Activated CD8-positive, alpha-beta memory T cell treated with anti-CD3 and anti-CD28 coated beads, Interleukin-2, amount 10 ng/mL, durations not matched to agents 7 days and 5 days (primary cell): Measurements from ENCODE around the gene ATP11A. TPM values are rescaled to one million over a fixed set of nuclear protein-coding genes. Genes with fewer than 3 reads are reported as not detected.

Experiments
- ATAC-seq: fragments of 150-1000 bp; cut with Tn5 transposase; one replicate; pipeline ENCODE4 v1.10.0; 2021; ENCODE audit warnings: moderate library complexity
- CTCF ChIA-PET: fragments of 350-600 bp; sonication (Branson Sonifier 250); formaldehyde crosslinking; loops from one replicate; lab custom pipeline; 2021; ENCODE audit warnings: antibody characterized with exemption; lab: Charles Lee
- DNase-seq: peaks from one replicate; pipeline ENCODE4 v3.0.0-alpha.2; 2020
- H3K27ac Mint-ChIP-seq: one replicate; pipeline ENCODE4 v1.8.0; 2021; ENCODE audit warnings: mild to moderate bottlenecking, mixed read lengths
- H3K27me3 Mint-ChIP-seq: one replicate; pipeline ENCODE4 v1.8.0; 2021; ENCODE audit warnings: mixed read lengths
- H3K36me3 Mint-ChIP-seq: one replicate; pipeline ENCODE4 v1.8.0; 2021; ENCODE audit warnings: mild to moderate bottlenecking, mixed read lengths
- H3K4me1 Mint-ChIP-seq: one replicate; pipeline ENCODE4 v1.8.0; 2021; ENCODE audit warnings: mixed read lengths
- H3K4me3 Mint-ChIP-seq: one replicate; pipeline ENCODE4 v1.8.0; 2021; ENCODE audit warnings: mild to moderate bottlenecking, moderate library complexity, mixed read lengths
- H3K9me3 Mint-ChIP-seq: one replicate; pipeline ENCODE4 v1.8.0; 2022; ENCODE audit warnings: low read depth, mixed read lengths
- total RNA-seq, 2 experiments: library from RNA; stranded (reverse); gene quantifications; one replicate each; pipeline ENCODE4 v1.2.3, GENCODE V29; 2021

ATP11A gene
- total RNA-seq, 2 experiments from 2014 or later: 40.0 to 43.5 TPM

- DNase-seq: no peak
- Mint-ChIP-seq H3K9me3 (no peaks in the 10 kb centered on the region), H3K4me3 (no peak overlapping the region), H3K27me3 (peaks cover 3% of the 10 kb centered on the region), H3K36me3 (no peaks in the 10 kb centered on the region), H3K4me1 (no peaks in the 10 kb centered on the region), H3K27ac (no peak overlapping the region)
- no peak for ATAC-seq
- CTCF ChIA-PET: no interaction called here
Observed at GRCh38 chr13:112903071-112903577, 213.3 kb downstream of the ATP11A start.

- Mint-ChIP-seq H3K27ac (no peak overlapping the region), H3K36me3 (no peaks in the 10 kb centered on the region), H3K4me1 (no peaks in the 10 kb centered on the region), H3K27me3 (peaks cover 3% of the 10 kb centered on the region), H3K9me3 (no peaks in the 10 kb centered on the region), H3K4me3 (no peak overlapping the region)
- no peak for ATAC-seq
- CTCF ChIA-PET: no interaction called here
- DNase-seq: no peak
Observed at GRCh38 chr13:112903606-112904195, 213.9 kb downstream of the ATP11A start.

DNA sequence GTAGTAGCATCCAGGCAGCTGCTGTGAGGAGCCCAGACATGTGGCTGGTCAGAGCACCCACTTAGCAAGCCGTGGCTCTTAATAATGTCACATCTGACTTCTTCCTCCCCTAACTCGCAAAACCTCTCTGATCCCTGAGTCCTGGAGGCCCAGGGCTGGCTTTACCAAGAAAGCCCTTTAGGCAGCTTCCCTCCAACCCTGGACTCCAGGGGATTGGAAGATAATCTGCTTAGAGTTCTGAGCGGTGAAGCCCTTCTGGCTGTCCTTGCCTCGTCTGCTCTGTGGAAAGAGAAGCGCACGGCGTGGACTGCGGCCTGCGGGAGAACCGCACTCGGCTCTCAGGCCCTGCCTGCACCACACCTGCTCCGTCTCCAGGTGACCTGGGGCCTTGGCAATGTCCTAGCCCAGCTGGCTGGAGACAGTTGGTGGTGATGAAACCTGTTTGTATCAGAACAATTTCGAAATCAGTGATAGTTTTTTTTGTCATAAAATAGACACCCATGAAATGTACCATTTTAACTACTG is 214.7 kb downstream of the ATP11A start:
- DNase-seq (no peak), ATAC-seq (no peak)
- Mint-ChIP-seq H3K4me3 (no peak overlapping the region), H3K27me3 (peaks cover 3% of the 10 kb centered on the region), H3K4me1 (no peaks in the 10 kb centered on the region), H3K27ac (no peak overlapping the region), H3K9me3 (no peaks in the 10 kb centered on the region), H3K36me3 (no peaks in the 10 kb centered on the region)
- CTCF ChIA-PET: no interaction called here

DNA sequence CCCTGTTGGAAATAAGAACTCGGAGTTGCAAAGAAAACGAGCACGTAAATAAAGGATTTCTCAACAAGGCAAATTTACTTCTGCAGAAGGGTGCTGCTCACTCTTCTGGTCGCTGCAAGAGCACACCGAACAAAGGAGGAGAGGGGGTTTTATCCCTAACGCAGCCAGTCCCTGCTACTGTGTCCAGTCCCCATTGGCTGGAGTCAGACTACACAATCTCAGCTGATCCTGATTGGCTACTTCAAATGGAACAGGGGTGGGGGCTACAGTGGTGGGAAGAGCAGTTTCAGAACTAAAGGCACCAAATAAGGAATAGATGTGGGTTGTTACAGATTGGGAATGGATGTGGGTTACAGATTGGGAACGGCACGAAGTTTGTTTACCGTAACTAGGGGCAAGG is 215.2 kb downstream of the ATP11A start:
- H3K27me3 Mint-ChIP-seq: no peaks in the 10 kb centered on the region
- CTCF ChIA-PET: no interaction called here
- H3K4me3 Mint-ChIP-seq: no peak overlapping the region
- DNase-seq: no peak
- H3K27ac Mint-ChIP-seq: no peak overlapping the region
- no peaks in the 10 kb centered on the region for H3K4me1 Mint-ChIP-seq
- H3K9me3 Mint-ChIP-seq: no peaks in the 10 kb centered on the region
- ATAC-seq: no peak
- no peaks in the 10 kb centered on the region for H3K36me3 Mint-ChIP-seq

GRCh38 chr13:112905619-112905989 is 215.8 kb downstream of the ATP11A start:
- Mint-ChIP-seq H3K9me3 (no peaks in the 10 kb centered on the region), H3K4me3 (no peak overlapping the region), H3K36me3 (no peaks in the 10 kb centered on the region), H3K27me3 (no peaks in the 10 kb centered on the region), H3K27ac (no peak overlapping the region), H3K4me1 (no peaks in the 10 kb centered on the region)
- no peak for DNase-seq
- CTCF ChIA-PET: no interaction called here
- no peak for ATAC-seq

DNA sequence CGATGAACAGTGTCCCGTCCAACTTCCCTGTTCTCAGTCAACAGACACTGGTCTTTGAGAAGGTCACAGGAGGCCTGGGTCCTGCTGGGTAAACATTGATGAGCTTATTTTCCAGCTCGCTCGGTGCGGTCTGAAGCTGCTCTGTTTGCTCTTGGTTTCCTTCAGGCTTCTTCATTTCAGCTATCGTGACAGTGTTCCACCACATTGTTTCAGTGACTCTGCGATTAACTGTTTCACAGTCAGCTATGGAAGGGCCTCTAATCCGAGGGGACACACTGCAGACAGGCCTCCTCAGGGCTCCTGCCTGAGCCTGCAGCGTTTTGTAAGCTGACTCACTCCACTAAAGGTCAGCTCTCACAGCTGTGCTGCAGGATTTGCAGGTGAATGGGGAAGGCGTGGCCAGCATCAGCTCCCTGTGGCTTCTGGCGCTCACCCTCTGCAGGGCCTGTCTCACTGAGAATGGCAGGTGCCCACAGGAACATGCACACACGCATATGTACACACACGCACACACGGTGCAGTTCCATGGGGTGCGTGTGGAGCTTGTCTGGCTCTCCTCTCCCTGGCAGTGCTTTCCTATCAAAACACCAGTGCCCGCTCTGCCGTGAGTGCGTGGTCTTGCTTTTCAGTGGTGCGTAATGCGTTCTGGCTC is 216.3 kb downstream of the ATP11A start:
- Mint-ChIP-seq H3K27ac (no peak overlapping the region), H3K9me3 (no peaks in the 10 kb centered on the region), H3K4me1 (no peaks in the 10 kb centered on the region), H3K4me3 (no peak overlapping the region), H3K27me3 (no peaks in the 10 kb centered on the region), H3K36me3 (no peaks in the 10 kb centered on the region)
- no peak for ATAC-seq
- DNase-seq: no peak
- CTCF ChIA-PET: no interaction called here

- no peak for DNase-seq
- H3K9me3 Mint-ChIP-seq: no peaks in the 10 kb centered on the region
- CTCF ChIA-PET: no interaction called here
- H3K27me3 Mint-ChIP-seq: no peaks in the 10 kb centered on the region
- ATAC-seq: no peak
- no peaks in the 10 kb centered on the region for H3K36me3 Mint-ChIP-seq
- H3K4me3 Mint-ChIP-seq: no peak overlapping the region
- H3K4me1 Mint-ChIP-seq: no peaks in the 10 kb centered on the region
- H3K27ac Mint-ChIP-seq: no peak overlapping the region
Observed at GRCh38 chr13:112907286-112907685, 217.4 kb downstream of the ATP11A start.

GRCh38 chr13:112907871-112908331 is 218.1 kb downstream of the ATP11A start:
- no peak for ATAC-seq
- no peak for DNase-seq
- H3K27me3 Mint-ChIP-seq: no peaks in the 10 kb centered on the region
- H3K4me1 Mint-ChIP-seq: no peaks in the 10 kb centered on the region
- H3K27ac Mint-ChIP-seq: no peak overlapping the region
- no peaks in the 10 kb centered on the region for H3K36me3 Mint-ChIP-seq
- CTCF ChIA-PET: no interaction called here
- no peak overlapping the region for H3K4me3 Mint-ChIP-seq
- no peaks in the 10 kb centered on the region for H3K9me3 Mint-ChIP-seq

DNA sequence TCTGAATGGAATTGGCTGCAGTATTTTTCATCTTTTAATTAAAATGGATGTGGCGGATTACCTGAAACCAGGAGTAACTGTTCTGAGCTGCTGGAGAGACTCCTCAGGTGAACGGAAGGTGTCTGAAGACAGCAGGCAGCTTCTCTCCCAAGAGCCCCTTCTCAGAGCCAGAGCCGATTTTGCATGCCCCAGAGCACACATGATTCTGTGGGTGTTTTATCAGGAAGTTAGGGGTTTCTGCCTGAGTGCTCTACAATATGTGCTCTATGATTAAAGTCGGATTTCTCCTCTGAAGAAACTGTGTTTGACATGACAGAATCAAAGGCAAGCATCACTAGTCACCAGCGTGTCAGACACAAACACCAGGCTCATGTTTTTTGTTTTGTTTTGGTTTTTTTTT is 218.5 kb downstream of the ATP11A start:
- CTCF ChIA-PET: no interaction called here
- no peak overlapping the region for H3K4me3 Mint-ChIP-seq
- ATAC-seq (no peak), DNase-seq (no peak)
- H3K27me3 Mint-ChIP-seq: no peaks in the 10 kb centered on the region
- H3K4me1 Mint-ChIP-seq: no peaks in the 10 kb centered on the region
- no peak overlapping the region for H3K27ac Mint-ChIP-seq
- no peaks in the 10 kb centered on the region for H3K36me3 Mint-ChIP-seq
- H3K9me3 Mint-ChIP-seq: no peaks in the 10 kb centered on the region

- Mint-ChIP-seq H3K9me3 (no peaks in the 10 kb centered on the region), H3K4me1 (no peaks in the 10 kb centered on the region), H3K36me3 (no peaks in the 10 kb centered on the region), H3K27me3 (no peaks in the 10 kb centered on the region), H3K27ac (no peak overlapping the region), H3K4me3 (no peak overlapping the region)
- DNase-seq (no peak), ATAC-seq (no peak)
- CTCF ChIA-PET: no interaction called here
Observed at GRCh38 chr13:112910016-112910415, 220.2 kb downstream of the ATP11A start.

DNA sequence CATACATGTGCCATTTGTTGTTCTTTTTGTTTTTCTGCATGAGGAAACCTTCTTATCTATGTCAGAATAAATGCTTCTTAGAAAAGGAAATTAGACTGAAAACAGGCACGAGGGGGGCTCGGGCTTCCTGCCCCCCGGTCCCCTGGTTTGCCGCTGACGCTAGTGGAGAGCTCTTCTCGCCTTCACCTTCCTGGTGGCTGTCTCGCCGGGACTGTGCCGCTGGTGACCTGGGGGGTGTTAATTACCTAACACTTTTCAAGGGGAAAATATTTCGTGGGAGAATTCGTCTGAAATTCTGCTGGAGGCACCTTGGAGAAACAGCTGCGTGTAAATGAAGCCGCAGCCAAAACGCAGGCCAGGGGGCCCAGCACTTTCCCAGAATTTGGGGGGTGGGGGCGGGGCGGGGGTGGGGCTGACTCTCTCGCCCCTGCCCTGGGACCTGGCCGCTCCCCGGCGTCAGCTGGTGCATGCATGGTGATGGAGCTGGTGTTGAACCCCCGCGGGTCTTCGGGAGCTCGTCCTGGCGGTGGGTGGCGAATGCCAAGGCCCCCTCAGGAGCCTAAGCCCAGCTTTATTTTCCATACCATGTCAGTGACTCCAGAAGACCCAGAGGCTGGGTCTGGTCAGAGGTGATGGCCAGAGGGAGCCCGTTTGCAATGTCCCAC is 220.9 kb downstream of the ATP11A start:
- Mint-ChIP-seq H3K27me3 (no peaks in the 10 kb centered on the region), H3K4me1 (no peaks in the 10 kb centered on the region), H3K4me3 (no peak overlapping the region), H3K27ac (no peak overlapping the region), H3K9me3 (no peaks in the 10 kb centered on the region), H3K36me3 (no peaks in the 10 kb centered on the region)
- DNase-seq (no peak), ATAC-seq (no peak)
- CTCF ChIA-PET: no interaction called here

GRCh38 chr13:112911285-112911701 is 221.5 kb downstream of the ATP11A start:
- CTCF ChIA-PET: no interaction called here
- no peak overlapping the region for H3K4me3 Mint-ChIP-seq
- H3K36me3 Mint-ChIP-seq: no peaks in the 10 kb centered on the region
- H3K27me3 Mint-ChIP-seq: no peaks in the 10 kb centered on the region
- DNase-seq: no peak
- H3K9me3 Mint-ChIP-seq: no peaks in the 10 kb centered on the region
- H3K27ac Mint-ChIP-seq: no peak overlapping the region
- no peak for ATAC-seq
- H3K4me1 Mint-ChIP-seq: no peaks in the 10 kb centered on the region

DNA sequence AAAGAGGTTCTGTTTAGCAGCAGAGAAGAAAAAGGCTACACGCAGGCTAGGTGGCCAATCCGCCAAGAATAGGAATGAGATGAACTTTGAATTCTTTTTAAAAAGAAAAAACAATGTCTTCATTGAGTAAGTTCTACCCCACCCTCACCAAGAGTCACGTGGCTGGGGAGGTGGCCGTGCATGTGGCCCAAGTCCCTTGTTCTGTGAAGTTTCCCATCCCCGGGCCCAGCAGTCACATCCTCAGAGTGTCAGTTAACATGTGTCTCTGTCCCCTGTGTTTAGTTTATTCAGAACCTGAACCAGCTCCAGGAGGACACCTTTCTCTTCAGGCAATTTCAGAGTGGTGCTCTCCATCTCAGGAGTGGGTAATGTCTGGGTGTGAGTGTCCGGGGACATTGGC is 222.0 kb downstream of the ATP11A start:
- Mint-ChIP-seq H3K27ac (no peak overlapping the region), H3K27me3 (no peaks in the 10 kb centered on the region), H3K4me1 (no peaks in the 10 kb centered on the region), H3K9me3 (no peaks in the 10 kb centered on the region), H3K36me3 (no peaks in the 10 kb centered on the region), H3K4me3 (no peak overlapping the region)
- DNase-seq (no peak), ATAC-seq (no peak)
- CTCF ChIA-PET: no interaction called here
